A673 (cell line): ENCODE results near the gene PPM1E.

Source experiments
- EZH2 ChIP-seq: fragments of 200-600 bp; sonication (generic); IDR thresholded peaks from 2 replicates; pipeline ENCODE4 v1.6.1; 2017; ENCODE audit warnings: borderline replicate concordance, low read depth, mild to moderate bottlenecking, mixed read lengths, antibody characterized with exemption, low read length; ENCODE audit not compliant: poor library complexity, severe bottlenecking
- TF ChIP-seq, protein P1 (sequence below): fragments of 300-800, 200-600 bp; sonication (generic); conservative IDR thresholded peaks from 2 replicates; pipeline ENCODE4 v1.5.1; 2017; ENCODE audit warnings: low read depth, mild to moderate bottlenecking, antibody characterized with exemption, low read length, moderate library complexity, mixed read lengths

DNA sequence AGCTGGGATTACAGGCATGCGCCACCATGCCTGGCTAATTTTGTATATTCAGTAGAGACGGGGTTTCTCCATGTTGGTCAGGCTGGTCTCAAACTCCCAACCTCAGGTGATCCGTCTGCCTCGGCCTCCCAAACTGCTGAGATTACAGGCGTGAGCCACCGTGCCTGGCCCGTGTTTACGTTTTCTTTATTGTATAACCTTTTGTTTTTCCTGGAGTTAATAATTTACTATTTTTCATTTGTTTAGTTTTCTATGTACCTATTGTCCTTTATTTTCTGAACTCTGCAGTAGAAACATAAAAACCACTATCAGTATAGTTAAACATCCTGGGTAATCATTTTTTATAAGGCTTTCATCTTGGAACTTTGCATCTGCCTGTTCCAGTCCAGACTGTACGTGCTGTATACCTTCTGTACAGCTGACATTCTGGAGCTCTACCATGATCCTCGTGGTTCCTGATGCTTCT lies 73.6 kb downstream of the PPM1E start:
- TF ChIP-seq EZH2, result no peak
- TF ChIP-seq, protein P1, sequence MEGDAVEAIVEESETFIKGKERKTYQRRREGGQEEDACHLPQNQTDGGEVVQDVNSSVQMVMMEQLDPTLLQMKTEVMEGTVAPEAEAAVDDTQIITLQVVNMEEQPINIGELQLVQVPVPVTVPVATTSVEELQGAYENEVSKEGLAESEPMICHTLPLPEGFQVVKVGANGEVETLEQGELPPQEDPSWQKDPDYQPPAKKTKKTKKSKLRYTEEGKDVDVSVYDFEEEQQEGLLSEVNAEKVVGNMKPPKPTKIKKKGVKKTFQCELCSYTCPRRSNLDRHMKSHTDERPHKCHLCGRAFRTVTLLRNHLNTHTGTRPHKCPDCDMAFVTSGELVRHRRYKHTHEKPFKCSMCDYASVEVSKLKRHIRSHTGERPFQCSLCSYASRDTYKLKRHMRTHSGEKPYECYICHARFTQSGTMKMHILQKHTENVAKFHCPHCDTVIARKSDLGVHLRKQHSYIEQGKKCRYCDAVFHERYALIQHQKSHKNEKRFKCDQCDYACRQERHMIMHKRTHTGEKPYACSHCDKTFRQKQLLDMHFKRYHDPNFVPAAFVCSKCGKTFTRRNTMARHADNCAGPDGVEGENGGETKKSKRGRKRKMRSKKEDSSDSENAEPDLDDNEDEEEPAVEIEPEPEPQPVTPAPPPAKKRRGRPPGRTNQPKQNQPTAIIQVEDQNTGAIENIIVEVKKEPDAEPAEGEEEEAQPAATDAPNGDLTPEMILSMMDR, result no peak
